Adrenal gland (tissue), 12 donors: Measurements from ENCODE around the gene HDAC11. TPM values are rescaled to one million over a fixed set of nuclear protein-coding genes. Genes with fewer than 3 reads are reported as not detected.
"Not testable (repeated sequence)": the region's sequence is repeated elsewhere in the genome, so short reads cannot be mapped to it uniquely, and the experiment has no call there.

Experiments used
- DNase-seq, 7 donors: peaks; one replicate each; pipeline ENCODE4 v3.0.0-alpha.2; 2019 to 2020
- H3K27ac ChIP-seq, 5 donors: fragments of 200-600 bp; sonication (generic) in 4 of 5; 1 replicate in 3 of 5; 2 replicates in 2 of 5; pipeline versions ENCODE4 v1.5.1 to v1.8.0; 2016 to 2020; ENCODE audit warnings: mild to moderate bottlenecking in 1 of 5
- H3K27me3 ChIP-seq: fragments of 200-600 bp; 2 replicates; pipeline ENCODE4 v1.8.0; 2021
- H3K36me3 ChIP-seq, 2 donors: fragments of 200-600 bp; replicated peaks in 1 of 2; 1 replicate in 1 of 2; 2 replicates in 1 of 2; pipeline versions ENCODE4 v1.5.1 to v1.8.0; 2018 to 2022
- H3K4me1 ChIP-seq, 2 donors: fragments of 200-600 bp; replicated peaks in 1 of 2; 1 replicate in 1 of 2; 2 replicates in 1 of 2; pipeline versions ENCODE4 v1.5.1 to v1.8.0; 2018 to 2021
- H3K4me3 ChIP-seq, 4 donors: fragments of 200-600 bp; sonication (generic) in 3 of 4; one replicate each; pipeline ENCODE4 v1.5.1; 2016 to 2018
- H3K9me3 ChIP-seq, 3 donors: fragments of 200-600 bp; sonication (generic) in 1 of 3; replicated peaks in 1 of 3; 1 replicate in 2 of 3; 2 replicates in 1 of 3; pipeline versions ENCODE4 v1.5.1 to v1.8.0; 2016 to 2021
- CTCF ChIP-seq, 6 experiments: fragments of 450-650 bp in 4 of 6; fragments of 200-600 bp in 2 of 6; sonication (generic) in 1 of 6; IDR thresholded peaks; 1 replicate in 5 of 6; 2 replicates in 1 of 6; pipeline versions ENCODE4 v1.5.1 to v1.8.0; 2016 to 2021; ENCODE audit warnings: antibody characterized with exemption in 6 of 6, mild to moderate bottlenecking in 2 of 6, moderate library complexity in 1 of 6
- POLR2A ChIP-seq, 2 donors: fragments of 450-650 bp; IDR thresholded peaks; one replicate each; pipeline ENCODE4 v1.6.1; 2017; ENCODE audit warnings: antibody characterized with exemption in 2 of 2, mild to moderate bottlenecking in 2 of 2, moderate library complexity in 1 of 2
- WGBS, 4 donors: extraction: QIAGEN DNeasy Blood & Tissue Kit in 2 of 4; methylation state at CpG; one replicate each; pipeline versions ENCODE4 v1.1.5 to v1.1.7; 2013 to 2017; 5-methylcytosine and 5-hydroxymethylcytosine counted together
- intact Hi-C, 2 donors: fragments of 100-400 bp; cut with DNase I; formaldehyde crosslinking; loops; one replicate each; pipeline versions ENCODE4 v1.14.1 to v1.15.0; 2022 to 2023
- polyA plus RNA-seq, 3 donors: library from polyadenylated mRNA; stranded (reverse); fragments of 200-250 nt in 2 of 3; fragments of 350-450 nt in 1 of 3; fragmentation: Illumina TruSeq in 1 of 3; extraction: RNeasy Lipid Tissue Mini Kit (QIAGEN cat#74804) in 1 of 3; gene quantifications; one replicate each; pipeline ENCODE4 v1.2.3, GENCODE V29; 2013 to 2014
- total RNA-seq, 9 donors: library from RNA; depleted of rRNA in 4 of 9; stranded (reverse); fragments of >200 nt in 4 of 9; fragments of 120-200 nt in 1 of 9; fragmentation: NEBNext Ultra II Directional in 1 of 9; extraction: Animal tissue kit (Norgen Biotek cat#: 25700) in 1 of 9; gene quantifications; one replicate each; pipeline versions ENCODE4 v1.1.0 to v1.2.4, GENCODE V29; 2013 to 2023
- donor health status: healthy with polysubstance abuse.
- donor health status: Bipolar disorder and iron deficiency.
- donor health status: DM: yes; HTN: yes; CAD: no.
- donor health status: DM: no; HTN: no; CAD: no.
- donor health status: DM: no; HTN: no; CAD: no.
- donor health status: DM: yes; HTN: yes; CAD: no.

HDAC11 gene
- total and polyA plus RNA-seq, 12 donors = 6.9 to 58.0 (median 15.9) TPM

GRCh38 chr3:13483286-13483685 is 3.2 kb downstream of the HDAC11 start:
- Histone ChIP-seq H3K4me1 (peaks cover 16 to 25% of the 10 kb centered on the region in 2 donors), H3K27me3 (no peaks in the 10 kb centered on the region), H3K9me3 (no peaks in the 10 kb centered on the region), H3K4me3 (no peak overlapping the region), H3K36me3 (no peaks in the 10 kb centered on the region), H3K27ac (no peak overlapping the region)
- no peak for DNase-seq
- 92 to 97% (median 93%) methylated on average over 5 to 7 of the region's 7 CpGs; no CpG with 5 or more reads in 1 of the 4 donors for WGBS, 4 donors
- TF ChIP-seq POLR2A (IDR thresholded peaks at IDR 0.05) (no peak), CTCF (IDR thresholded peaks at IDR 0.05) (no peak)
- intact Hi-C loops = no loop called here

- no peak for TF ChIP-seq POLR2A (IDR thresholded peaks at IDR 0.05)
- TF ChIP-seq CTCF (IDR thresholded peaks at IDR 0.05) = no peak
- no peak for DNase-seq
- Histone ChIP-seq H3K36me3 (no peaks in the 10 kb centered on the region), H3K27ac (no peak overlapping the region), H3K27me3 (no peaks in the 10 kb centered on the region), H3K4me1 (peaks cover 13 to 22% of the 10 kb centered on the region in 2 donors), H3K9me3 (no peaks in the 10 kb centered on the region), H3K4me3 (no peak overlapping the region)
- intact Hi-C loops = no loop called here
- 95 to 97% (median 96%) methylated on average over 21 of the region's 21 CpGs for WGBS, 4 donors
These were observed 4.0 kb downstream of the HDAC11 start for GRCh38 chr3:13483988-13484695.

- TF ChIP-seq POLR2A (IDR thresholded peaks at IDR 0.05) = peak in 1 of 2 donors; percentile 62
- no peak for TF ChIP-seq CTCF (IDR thresholded peaks at IDR 0.05)
- intact Hi-C loops = no loop called here
- H3K27ac ChIP-seq = peak overlapping the region; percentile 41 to 70 (median 65)
- no peak overlapping the region for H3K4me3 ChIP-seq
- peaks cover 13 to 19% of the 10 kb centered on the region in 2 donors for H3K4me1 ChIP-seq
- 28 to 34% (median 31%) methylated on average over 6 to 7 of the region's 7 CpGs for WGBS, 4 donors
- no peaks in the 10 kb centered on the region for H3K36me3 ChIP-seq
- peak; percentile 88 to 96 (median 92) for DNase-seq
- no peaks in the 10 kb centered on the region for H3K27me3 ChIP-seq
- no peaks in the 10 kb centered on the region for H3K9me3 ChIP-seq
These were observed 4.9 kb downstream of the HDAC11 start for GRCh38 chr3:13484851-13485590.

GRCh38 chr3:13485630-13486562 is 5.8 kb downstream of the HDAC11 start:
- Histone ChIP-seq H3K27ac (peak overlapping the region; percentile 41 to 70 (median 65)), H3K4me1 (peaks cover 13 to 16% of the 10 kb centered on the region in 2 donors)
- peak in 6 of 7 donors; percentile 30 to 66 (median 52) for DNase-seq
- intact Hi-C loops, H3K4me3 ChIP-seq, H3K36me3 ChIP-seq, H3K27me3 ChIP-seq, H3K9me3 ChIP-seq: not testable (repeated sequence)
- 57 to 69% (median 65%) methylated on average over 6 to 9 of the region's 9 CpGs for WGBS, 4 donors
